Myocyte (in vitro differentiated cells): ENCODE measurements around the gene PRR14L. TPM values are rescaled to one million over a fixed set of nuclear protein-coding genes. Genes with fewer than 3 reads are reported as not detected.
"Not testable (repeated sequence)": the region's sequence is repeated elsewhere in the genome, so short reads cannot be mapped to it uniquely, and the experiment has no call there.

ENCODE experiments used
- DNase-seq: peaks from one replicate; pipeline ENCODE4 v3.0.0-alpha.2; 2012; ENCODE audit warnings: low read depth
- total RNA-seq: library from RNA; depleted of rRNA; stranded (reverse); fragments of >200 nt; gene quantifications from 2 replicates; pipeline ENCODE4 v1.2.3, GENCODE V29; 2014

The PRR14L gene
- total RNA-seq, 1 donor from 2014 or later, result 11.9 TPM

GRCh38 chr22:31740314-31740713 lies 9.6 kb downstream of the PRR14L start:
- not testable (repeated sequence) for DNase-seq

- DNase-seq, result no peak
These were observed 10.1 kb downstream of the PRR14L start for GRCh38 chr22:31739795-31740201.

- no peak for DNase-seq
These were observed 11.4 kb downstream of the PRR14L start for GRCh38 chr22:31738566-31738965.

- DNase-seq, result no peak
These were observed 12.0 kb downstream of the PRR14L start for GRCh38 chr22:31737932-31738331.

GRCh38 chr22:31736458-31736857 lies 13.5 kb downstream of the PRR14L start:
- DNase-seq, result no peak

- DNase-seq, result no peak
These were observed 15.4 kb downstream of the PRR14L start for GRCh38 chr22:31734512-31734911.

- no peak for DNase-seq
These were observed 16.3 kb downstream of the PRR14L start for GRCh38 chr22:31733580-31734079.

GRCh38 chr22:31732089-31732829 lies 17.7 kb downstream of the PRR14L start:
- DNase-seq, result no peak

GRCh38 chr22:31730344-31730711 lies 19.6 kb downstream of the PRR14L start:
- no peak for DNase-seq

GRCh38 chr22:31728857-31729256 lies 21.1 kb downstream of the PRR14L start:
- no peak for DNase-seq

GRCh38 chr22:31726692-31727091 lies 23.2 kb downstream of the PRR14L start:
- DNase-seq, result no peak

GRCh38 chr22:31723723-31724122 lies 26.2 kb downstream of the PRR14L start:
- no peak for DNase-seq

- DNase-seq, result no peak
These were observed 30.0 kb downstream of the PRR14L start for GRCh38 chr22:31719850-31720471.

- DNase-seq, result no peak
These were observed 34.7 kb downstream of the PRR14L start for GRCh38 chr22:31715147-31715778.

GRCh38 chr22:31711226-31711625 lies 38.7 kb downstream of the PRR14L start:
- DNase-seq, result not testable (repeated sequence)

GRCh38 chr22:31707519-31707918 lies 42.4 kb downstream of the PRR14L start:
- no peak for DNase-seq

- DNase-seq, result no peak
These were observed 54.5 kb downstream of the PRR14L start for GRCh38 chr22:31695423-31695822.

GRCh38 chr22:31694046-31694445 lies 55.9 kb downstream of the PRR14L start:
- DNase-seq, result not testable (repeated sequence)

GRCh38 chr22:31692186-31692886 lies 57.6 kb downstream of the PRR14L start:
- DNase-seq, result no peak

GRCh38 chr22:31691408-31691807 lies 58.5 kb downstream of the PRR14L start:
- DNase-seq, result no peak
